ENCODE measurements around the gene TEPSIN.

GRCh38 chr17:81247339-81247990, 8.6 kb upstream of the TEPSIN start:
- TF ChIP-seq POLR2A (IDR thresholded peaks at IDR 0.05; ENCODE audit: low read depth, low read length) (no peak), MYC (IDR thresholded peaks at IDR 0.05; ENCODE audit: low read depth, low read length) (no peak)

Data from endothelial cell of umbilical vein (primary cell).